Measurements from ENCODE around the gene NUDT4.
A peak's percentile ranks its signal among the peaks of the same experiment; 100 is the strongest.
"Not testable (repeated sequence)": the region's sequence is repeated elsewhere in the genome, so short reads cannot be mapped to it uniquely, and the experiment has no call there.

NUDT4 gene

GRCh38 chr12:93368766-93369165 lies 9.0 kb upstream of the NUDT4 start:
- DNase-seq: no peak

- no peak for DNase-seq
These were observed 8.2 kb upstream of the NUDT4 start for GRCh38 chr12:93369505-93369904.

- DNase-seq: no peak
These were observed 6.8 kb upstream of the NUDT4 start for GRCh38 chr12:93370947-93371346.

DNA sequence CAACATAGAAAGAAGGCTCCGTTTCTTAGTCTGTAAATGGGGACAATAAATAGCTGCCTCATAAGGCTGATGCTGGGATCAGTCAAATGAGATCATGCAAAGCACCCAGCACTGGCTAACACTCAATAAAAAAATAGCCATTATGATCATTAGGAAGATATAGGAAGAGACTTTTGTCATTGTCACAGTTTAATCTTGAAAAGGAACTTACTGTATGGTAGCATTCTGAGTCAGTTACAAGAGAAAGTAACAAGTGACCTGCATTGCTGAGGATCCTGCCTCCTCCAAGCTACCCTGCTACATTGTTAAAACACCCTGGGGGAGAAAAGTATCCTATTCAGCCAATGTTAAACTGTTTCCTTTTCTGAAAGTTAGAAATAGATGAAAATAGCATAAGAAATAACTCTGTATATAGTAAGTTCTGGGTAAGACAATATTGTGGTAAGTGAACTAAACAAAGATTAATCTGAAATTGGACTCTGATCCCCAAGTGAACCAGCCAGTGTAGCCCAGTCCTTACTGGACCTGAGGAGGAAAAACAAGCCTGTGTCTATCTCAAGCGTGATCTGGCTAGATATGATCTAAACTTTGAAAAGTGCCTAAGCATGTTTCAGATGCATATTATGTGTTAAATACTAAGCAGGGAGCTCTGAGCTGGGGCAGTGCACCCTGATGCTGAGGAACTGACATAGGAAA lies 3.6 kb upstream of the NUDT4 start:
- peak; percentile 55 for DNase-seq

GRCh38 chr12:93375906-93376305 lies 1.8 kb upstream of the NUDT4 start:
- no peak for DNase-seq

- DNase-seq: peak; percentile 86
These were observed 1.1 kb upstream of the NUDT4 start for GRCh38 chr12:93376436-93377251.

DNA sequence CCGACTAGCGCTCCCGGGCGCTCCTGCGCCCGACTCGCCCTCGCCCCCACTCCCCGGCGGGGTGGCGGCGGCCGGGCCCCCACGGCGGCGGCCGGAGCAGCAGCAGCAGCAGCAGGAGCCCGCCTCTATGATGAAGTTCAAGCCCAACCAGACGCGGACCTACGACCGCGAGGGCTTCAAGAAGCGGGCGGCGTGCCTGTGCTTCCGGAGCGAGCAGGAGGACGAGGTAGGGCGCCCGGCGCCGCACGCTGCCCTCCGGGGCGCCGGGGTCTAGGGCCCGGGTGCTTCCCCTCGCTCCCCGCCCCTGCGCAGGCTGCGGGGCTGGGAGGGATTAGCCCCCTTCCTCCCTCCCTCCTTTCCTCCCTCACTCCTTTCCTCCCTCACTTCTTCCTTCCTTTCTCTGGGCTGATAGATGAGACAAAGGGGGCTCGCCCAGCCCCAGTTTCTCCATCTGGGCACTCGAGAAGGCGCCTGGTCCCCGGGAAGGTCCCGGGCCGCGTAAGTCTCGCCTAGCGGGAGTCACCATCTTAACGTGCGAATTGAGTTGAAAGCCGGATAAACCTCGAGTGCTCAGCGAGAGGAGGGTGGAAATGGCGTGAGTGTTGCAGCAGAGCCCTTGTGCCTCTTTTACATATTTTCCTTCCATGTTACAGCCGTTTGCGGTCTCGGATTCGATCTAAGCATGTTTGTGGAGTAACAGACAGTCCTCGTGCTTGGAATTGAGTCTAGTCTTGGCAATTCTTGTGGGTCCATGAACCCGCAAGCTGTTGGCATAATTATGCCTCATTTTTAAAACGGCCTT lies 672 bp downstream of the NUDT4 start:
- peak; percentile 67 for DNase-seq

GRCh38 chr12:93378998-93379325 lies 1.2 kb downstream of the NUDT4 start:
- no peak for DNase-seq

DNA sequence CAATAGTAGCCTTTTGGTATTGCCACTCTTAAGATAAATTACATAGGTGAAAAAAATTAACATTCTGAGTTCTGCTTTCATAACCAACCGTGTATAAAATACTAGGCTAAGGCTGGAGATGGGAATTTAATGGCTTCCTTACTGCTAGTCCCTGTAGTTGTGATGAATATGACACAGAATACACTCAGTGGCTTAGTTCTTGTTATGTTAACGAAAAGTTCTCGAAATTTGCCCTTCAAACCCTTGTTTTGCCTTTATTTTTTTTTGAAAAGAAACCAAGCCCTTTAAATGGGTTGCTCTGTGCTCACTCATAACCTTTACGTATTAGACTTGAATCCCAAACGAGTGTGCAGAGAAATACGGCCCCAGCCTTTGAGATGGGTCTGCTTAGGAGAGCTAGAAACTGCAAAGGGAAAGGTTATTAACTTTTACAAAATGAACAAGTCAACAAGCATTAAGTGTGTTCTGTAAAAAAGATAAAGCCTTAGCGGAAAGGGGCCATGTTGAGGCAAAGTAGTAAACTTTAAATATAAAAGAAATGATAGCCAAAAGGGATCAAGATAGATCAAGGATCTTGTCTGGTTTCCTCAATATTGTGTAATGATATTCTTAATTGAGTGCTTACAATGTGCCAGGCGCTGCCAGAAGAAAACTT lies 1.7 kb downstream of the NUDT4 start:
- no peak for DNase-seq

GRCh38 chr12:93379981-93380361 lies 2.2 kb downstream of the NUDT4 start:
- DNase-seq: no peak

DNA sequence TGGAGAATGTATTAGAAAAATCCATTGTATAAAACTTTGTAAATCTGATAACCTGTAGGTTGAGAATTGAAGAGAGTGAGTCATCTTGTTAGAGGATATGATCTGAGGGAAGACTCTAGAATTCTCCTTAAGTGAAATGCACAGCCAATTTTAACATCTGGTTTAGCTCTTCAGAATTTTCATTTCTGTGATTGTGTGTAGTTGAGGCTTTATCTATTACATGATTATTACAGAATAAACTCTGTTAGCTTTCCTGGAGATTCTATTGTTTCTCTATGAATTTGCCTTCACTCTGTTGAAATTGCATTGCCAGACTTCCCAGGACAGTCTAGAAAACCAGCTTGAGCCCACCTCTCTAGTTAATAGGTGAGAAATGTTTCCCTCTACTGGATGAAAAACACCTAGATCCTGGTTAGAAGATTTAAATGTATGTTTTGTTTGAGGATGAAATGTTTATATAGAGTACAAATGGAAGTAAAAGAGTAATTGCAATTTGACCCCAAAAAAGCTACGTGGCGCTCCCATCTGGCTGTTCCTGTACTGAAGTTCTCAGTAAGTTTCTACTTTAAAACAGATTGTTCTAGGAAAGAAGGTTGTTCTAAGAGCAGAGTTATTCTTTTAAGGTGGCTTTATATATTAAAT lies 2.9 kb downstream of the NUDT4 start:
- no peak for DNase-seq

DNA sequence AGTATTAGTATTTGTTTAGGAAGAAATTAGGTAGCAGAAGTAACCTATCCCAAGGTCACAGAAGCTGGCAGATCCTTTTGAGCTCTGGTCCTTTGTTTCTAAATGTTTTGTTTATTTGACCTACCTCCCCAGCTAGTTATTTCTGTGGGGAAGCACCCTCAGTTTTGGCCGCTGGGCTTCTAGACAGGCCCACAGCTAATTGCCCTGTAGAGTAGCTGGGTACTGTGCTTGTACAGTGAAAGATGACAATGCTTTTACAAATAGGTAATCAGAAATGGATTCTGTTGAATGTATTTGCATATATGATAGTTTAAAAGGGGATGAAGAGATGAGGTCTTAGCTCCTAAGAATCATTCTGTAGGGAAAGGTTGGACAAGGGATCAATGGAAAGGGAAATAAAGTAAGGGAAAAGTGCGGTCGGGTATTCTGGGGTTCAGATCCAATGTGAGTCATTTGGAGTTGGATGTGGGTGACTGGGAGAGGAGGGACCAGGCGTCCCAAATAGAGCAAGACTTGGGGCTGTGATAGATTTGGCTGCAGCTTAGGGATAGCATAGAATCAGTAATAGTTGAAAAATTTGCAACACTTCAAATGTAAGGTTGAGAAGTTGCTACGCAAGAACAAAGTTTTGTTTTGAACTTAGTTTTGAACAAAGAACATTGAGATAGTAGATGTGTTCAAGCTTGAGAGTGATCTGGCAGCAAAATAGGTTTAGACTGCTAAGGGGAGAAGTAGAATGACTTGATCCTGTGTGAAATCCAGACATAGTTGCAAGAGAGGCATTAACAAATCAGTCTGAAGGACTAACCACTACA lies 3.6 kb downstream of the NUDT4 start:
- no peak for DNase-seq

DNA sequence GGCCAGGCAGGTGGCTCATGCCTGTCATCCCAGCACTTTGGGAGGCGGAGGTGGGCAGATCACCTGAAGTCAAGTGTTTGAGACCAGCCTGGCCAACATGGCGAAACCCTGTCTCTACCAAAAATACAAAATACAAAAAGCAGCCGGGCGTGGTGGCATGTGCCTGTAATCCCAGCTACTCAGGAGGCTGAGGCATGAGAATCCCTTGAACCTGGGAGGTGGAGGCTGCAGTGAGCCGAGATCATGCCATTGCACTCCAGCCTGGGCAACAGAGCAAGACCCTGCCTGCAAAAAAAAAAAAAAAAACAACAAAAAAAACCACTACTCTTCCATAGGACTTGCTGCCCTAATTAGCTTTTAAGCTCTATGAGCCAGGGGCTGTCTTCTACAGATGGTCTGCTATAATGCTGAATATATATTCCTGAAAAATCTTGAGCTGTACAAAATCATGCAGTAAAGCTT lies 4.3 kb downstream of the NUDT4 start:
- not testable (repeated sequence) for DNase-seq

DNA sequence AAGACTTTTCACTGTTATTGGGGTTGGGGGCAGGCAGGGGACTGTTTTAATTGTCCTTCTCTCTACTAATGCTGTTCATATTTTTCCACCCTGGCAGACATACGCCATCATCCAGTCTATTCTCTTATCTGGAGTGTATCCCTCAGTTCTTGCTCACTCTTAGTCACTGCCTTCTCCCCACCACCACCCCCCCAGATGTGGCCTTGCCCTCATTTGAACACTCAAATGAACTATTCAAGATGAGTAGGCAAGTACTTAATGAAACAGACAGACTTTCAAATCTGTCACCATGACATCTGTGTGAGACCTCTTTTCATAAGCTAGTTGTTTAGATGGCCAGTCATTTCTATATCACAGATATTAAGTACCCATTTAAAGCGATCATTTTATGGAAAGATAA lies 10.1 kb downstream of the NUDT4 start:
- DNase-seq: no peak

GRCh38 chr12:93390031-93390430 lies 12.3 kb downstream of the NUDT4 start:
- no peak for DNase-seq

DNA sequence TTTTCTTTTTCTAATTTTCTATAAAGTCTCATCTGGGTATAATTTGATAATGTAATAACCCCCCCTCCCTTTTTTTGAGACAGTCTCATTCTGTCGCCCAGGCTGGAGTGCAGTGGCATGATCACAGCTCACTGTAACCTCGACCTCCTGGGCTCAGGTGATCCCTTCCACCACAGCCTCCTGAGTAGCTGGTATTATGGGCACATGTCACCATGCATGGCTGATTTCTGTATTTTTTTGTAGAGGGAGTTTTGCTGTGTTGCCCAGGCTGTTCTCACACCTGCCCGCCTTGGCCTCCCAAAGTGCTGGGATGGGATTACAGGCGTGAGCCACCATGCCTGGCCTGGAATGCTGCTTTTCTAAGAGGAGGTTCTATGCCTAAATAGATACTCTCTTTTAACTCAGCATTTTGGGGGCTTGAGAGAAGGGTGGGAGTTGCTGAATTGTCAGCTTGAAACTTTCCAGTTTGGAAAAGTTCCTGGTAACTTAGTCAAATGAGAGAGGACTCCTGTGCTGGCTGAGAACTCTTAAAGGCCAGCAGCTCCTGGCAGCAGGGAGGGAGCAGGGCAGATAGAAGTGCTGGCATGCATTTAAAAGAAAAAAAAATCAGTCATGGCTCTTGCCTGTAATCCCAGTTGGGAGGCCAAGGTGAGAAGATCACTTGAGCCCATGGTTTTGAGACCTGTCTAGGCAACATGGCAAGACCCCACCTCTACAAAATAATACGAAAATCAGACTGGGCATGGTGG lies 13.0 kb downstream of the NUDT4 start:
- no peak for DNase-seq

- no peak for DNase-seq
These were observed 15.7 kb downstream of the NUDT4 start for GRCh38 chr12:93393425-93393824.

DNA sequence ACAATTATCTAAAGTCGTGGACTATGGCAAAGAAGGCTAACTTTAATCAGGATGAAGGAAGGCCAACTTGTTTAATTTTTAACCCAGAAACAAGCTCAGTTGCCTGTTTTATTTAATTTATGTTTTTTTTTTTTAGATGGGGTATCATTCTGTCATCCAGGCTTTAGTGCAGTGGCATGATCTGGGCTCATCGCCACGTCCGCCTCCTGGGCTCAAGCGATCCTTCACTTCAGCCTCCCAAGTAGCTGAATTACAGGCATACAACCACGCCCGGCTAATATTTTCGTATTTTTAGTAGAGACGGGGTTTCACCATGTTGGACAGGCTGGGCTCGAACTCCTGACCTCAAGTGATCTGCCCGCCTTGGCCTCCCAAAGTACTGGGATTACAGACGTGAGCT lies 19.7 kb downstream of the NUDT4 start:
- DNase-seq: no peak

DNA sequence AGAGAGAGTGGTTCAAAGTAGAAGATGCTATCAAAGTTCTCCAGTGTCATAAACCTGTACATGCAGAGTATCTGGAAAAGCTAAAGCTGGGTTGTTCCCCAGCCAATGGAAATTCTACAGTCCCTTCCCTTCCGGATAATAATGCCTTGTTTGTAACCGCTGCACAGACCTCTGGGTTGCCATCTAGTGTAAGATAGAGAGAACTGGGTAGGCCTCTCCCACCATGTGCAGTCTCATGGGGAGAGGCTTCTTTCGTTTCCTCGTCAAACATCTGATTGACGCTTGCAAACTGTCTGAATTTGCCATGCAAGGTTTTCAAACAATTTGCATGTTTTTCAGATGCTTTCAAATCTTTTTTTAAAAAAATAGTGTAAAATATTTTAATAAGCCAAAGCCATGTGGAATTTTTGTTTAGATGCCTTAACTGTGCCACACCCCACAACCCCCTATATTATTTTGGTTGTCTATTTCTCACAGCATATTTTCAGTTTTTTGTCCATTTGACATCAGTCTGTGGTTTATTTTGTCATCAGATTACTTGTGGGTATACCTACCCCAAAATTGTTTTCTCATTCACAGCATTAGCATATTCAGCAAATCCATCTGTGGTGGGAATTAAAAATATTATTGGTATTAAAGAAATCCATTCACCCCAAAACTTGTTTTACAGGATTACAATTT lies 21.6 kb downstream of the NUDT4 start:
- DNase-seq: not testable (repeated sequence)

Data from suppressor macrophage treated with lipopolysaccharide for 4 hours (primary cell).